Epidermal melanocyte (primary cell): ENCODE data around the gene RIPOR3.
"Not testable (repeated sequence)": the region's sequence is repeated elsewhere in the genome, so short reads cannot be mapped to it uniquely, and the experiment has no call there.

Experiments
- DNase-seq: peaks from one replicate; pipeline ENCODE4 v3.0.0; 2011; ENCODE audit warnings: low spot score; ENCODE audit not compliant: insufficient read length

RIPOR3 gene

GRCh38 chr20:50574586-50574985 is 116.8 kb downstream of the RIPOR3 start:
- no peak for DNase-seq

GRCh38 chr20:50574108-50574507 is 117.2 kb downstream of the RIPOR3 start:
- no peak for DNase-seq

GRCh38 chr20:50572938-50573777 is 118.2 kb downstream of the RIPOR3 start:
- peak; percentile 63 for DNase-seq

GRCh38 chr20:50571466-50571865 is 119.9 kb downstream of the RIPOR3 start:
- no peak for DNase-seq

GRCh38 chr20:50569864-50570836 is 121.2 kb downstream of the RIPOR3 start:
- no peak for DNase-seq

GRCh38 chr20:50569487-50569863 is 121.9 kb downstream of the RIPOR3 start:
- not testable (repeated sequence) for DNase-seq

- DNase-seq: no peak
Observed at GRCh38 chr20:50568549-50568942, 122.8 kb downstream of the RIPOR3 start.

- no peak for DNase-seq
Observed at GRCh38 chr20:50567860-50568548, 123.3 kb downstream of the RIPOR3 start.

- no peak for DNase-seq
Observed at GRCh38 chr20:50565871-50566270, 125.5 kb downstream of the RIPOR3 start.

GRCh38 chr20:50565383-50565782 is 126.0 kb downstream of the RIPOR3 start:
- DNase-seq: no peak

GRCh38 chr20:50563133-50563944 is 128.0 kb downstream of the RIPOR3 start:
- no peak for DNase-seq

GRCh38 chr20:50562262-50562701 is 129.1 kb downstream of the RIPOR3 start:
- no peak for DNase-seq

- DNase-seq: peak; percentile 66
Observed at GRCh38 chr20:50561379-50562078, 129.8 kb downstream of the RIPOR3 start.

GRCh38 chr20:50560867-50561266 is 130.5 kb downstream of the RIPOR3 start:
- DNase-seq: no peak

GRCh38 chr20:50559856-50560638 is 131.3 kb downstream of the RIPOR3 start:
- DNase-seq: no peak

- DNase-seq: no peak
Observed at GRCh38 chr20:50559149-50559548, 132.2 kb downstream of the RIPOR3 start.

GRCh38 chr20:50558483-50558925 is 132.8 kb downstream of the RIPOR3 start:
- DNase-seq: no peak

- DNase-seq: no peak
Observed at GRCh38 chr20:50557549-50558134, 133.7 kb downstream of the RIPOR3 start.

- no peak for DNase-seq
Observed at GRCh38 chr20:50555662-50556061, 135.7 kb downstream of the RIPOR3 start.
